Suprapubic skin (tissue), 4 donors: ENCODE data around the gene SYNJ2. TPM values are rescaled to one million over a fixed set of nuclear protein-coding genes. Genes with fewer than 3 reads are reported as not detected.

Experiments
- DNase-seq, 2 donors: peaks; one replicate each; pipeline ENCODE4 v3.0.0-alpha.2; 2019; ENCODE audit warnings: low spot score in 2 of 2
- H3K27ac ChIP-seq: fragments of 200-600 bp; sonication (generic); one replicate; pipeline ENCODE4 v1.5.1; 2019
- H3K27me3 ChIP-seq: fragments of 200-600 bp; sonication (generic); one replicate; pipeline ENCODE4 v1.5.1; 2019
- H3K36me3 ChIP-seq: fragments of 200-600 bp; sonication (generic); one replicate; pipeline ENCODE4 v1.5.1; 2019
- H3K4me1 ChIP-seq: fragments of 200-600 bp; sonication (generic); one replicate; pipeline ENCODE4 v1.5.1; 2019
- H3K4me3 ChIP-seq: fragments of 200-600 bp; sonication (generic); one replicate; pipeline ENCODE4 v1.5.1; 2019; ENCODE audit warnings: mild to moderate bottlenecking
- H3K9me3 ChIP-seq: fragments of 200-600 bp; sonication (generic); one replicate; pipeline ENCODE4 v1.5.1; 2019
- CTCF ChIP-seq, 2 donors: fragments of 200-600 bp in 1 of 2; fragments of 450-650 bp in 1 of 2; sonication (generic) in 1 of 2; IDR thresholded peaks; one replicate each; pipeline ENCODE4 v1.5.1; 2016 to 2019; ENCODE audit warnings: antibody characterized with exemption in 2 of 2, mild to moderate bottlenecking in 1 of 2, moderate library complexity in 1 of 2
- EP300 ChIP-seq: sonication (generic); formaldehyde crosslinking; IDR thresholded peaks from one replicate; pipeline ENCODE4 v1.6.1; 2017; ENCODE audit warnings: antibody characterized with exemption
- POLR2A ChIP-seq, 2 donors: fragments of 450-650 bp; IDR thresholded peaks; one replicate each; pipeline ENCODE4 v1.6.1; 2017; ENCODE audit warnings: antibody characterized with exemption in 2 of 2, mild to moderate bottlenecking in 2 of 2, moderate library complexity in 2 of 2
- POLR2AphosphoS5 ChIP-seq, 3 donors: sonication (generic); formaldehyde crosslinking; IDR thresholded peaks; one replicate each; pipeline ENCODE4 v1.6.1; 2017; ENCODE audit warnings: antibody characterized with exemption in 3 of 3
- WGBS: methylation state at CpG from one replicate; pipeline ENCODE4 v1.1.5; 2018; 5-methylcytosine and 5-hydroxymethylcytosine counted together
- total RNA-seq, 4 donors: library from RNA; depleted of rRNA; stranded (reverse); fragments of >200 nt; gene quantifications; one replicate each; pipeline ENCODE4 v1.1.0, GENCODE V29; 2016

SYNJ2 gene
- total RNA-seq, 4 donors from 2014 or later: 4.3 to 10.7 (median 6.8) TPM

- Histone ChIP-seq H3K36me3 (no peaks in the 10 kb centered on the region), H3K4me3 (peak overlapping the region; percentile 11), H3K27ac (peak overlapping the region; percentile 76), H3K4me1 (peaks cover 29% of the 10 kb centered on the region), H3K27me3 (no peaks in the 10 kb centered on the region), H3K9me3 (no peaks in the 10 kb centered on the region)
- TF ChIP-seq POLR2AphosphoS5 (IDR thresholded peaks at IDR 0.05) (peak in 2 of 3 donors; percentile 53 to 77), CTCF (IDR thresholded peaks at IDR 0.05) (peak; percentile 14 to 43), POLR2A (IDR thresholded peaks at IDR 0.05) (no peak), EP300 (no peak)
- peak; percentile 90 to 94 for DNase-seq
- WGBS: 20% methylated on average over 12 of the region's 21 CpGs
Measured at GRCh38 chr6:158026054-158026900, 44.6 kb downstream of the SYNJ2 start.

- no peak overlapping the region for H3K4me3 ChIP-seq
- H3K4me1 ChIP-seq: peaks cover 36% of the 10 kb centered on the region
- 90% methylated on average over 15 of the region's 23 CpGs for WGBS
- peak overlapping the region; percentile 76 for H3K27ac ChIP-seq
- no peak for DNase-seq
- H3K27me3 ChIP-seq: no peaks in the 10 kb centered on the region
- H3K9me3 ChIP-seq: no peaks in the 10 kb centered on the region
- H3K36me3 ChIP-seq: no peaks in the 10 kb centered on the region
- TF ChIP-seq CTCF (IDR thresholded peaks at IDR 0.05) (no peak), EP300 (no peak), POLR2A (IDR thresholded peaks at IDR 0.05) (no peak), POLR2AphosphoS5 (IDR thresholded peaks at IDR 0.05) (no peak)
Measured at GRCh38 chr6:158026901-158027589, 45.4 kb downstream of the SYNJ2 start.

GRCh38 chr6:158027590-158028285 lies 46.1 kb downstream of the SYNJ2 start:
- Histone ChIP-seq H3K4me1 (peaks cover 43% of the 10 kb centered on the region), H3K36me3 (no peaks in the 10 kb centered on the region), H3K27ac (no peak overlapping the region), H3K9me3 (no peaks in the 10 kb centered on the region), H3K27me3 (no peaks in the 10 kb centered on the region), H3K4me3 (no peak overlapping the region)
- WGBS: 87% methylated on average over 22 of the region's 22 CpGs
- peak in 1 of 2 donors; percentile 65 for DNase-seq
- TF ChIP-seq POLR2AphosphoS5 (IDR thresholded peaks at IDR 0.05) (no peak), POLR2A (IDR thresholded peaks at IDR 0.05) (no peak), CTCF (IDR thresholded peaks at IDR 0.05) (no peak), EP300 (no peak)

GRCh38 chr6:158028421-158028820 lies 46.8 kb downstream of the SYNJ2 start:
- TF ChIP-seq POLR2A (IDR thresholded peaks at IDR 0.05) (no peak), CTCF (IDR thresholded peaks at IDR 0.05) (no peak)
- Histone ChIP-seq H3K27me3 (no peaks in the 10 kb centered on the region), H3K27ac (no peak overlapping the region), H3K4me3 (no peak overlapping the region), H3K36me3 (no peaks in the 10 kb centered on the region), H3K9me3 (no peaks in the 10 kb centered on the region), H3K4me1 (peaks cover 50% of the 10 kb centered on the region)
- DNase-seq: peak in 1 of 2 donors; percentile 65
- 43% methylated on average over 1 of the region's 9 CpGs for WGBS

- H3K4me1 ChIP-seq: peaks cover 50% of the 10 kb centered on the region
- no peaks in the 10 kb centered on the region for H3K9me3 ChIP-seq
- DNase-seq: peak in 1 of 2 donors; percentile 49
- H3K27ac ChIP-seq: no peak overlapping the region
- H3K27me3 ChIP-seq: no peaks in the 10 kb centered on the region
- 92% methylated on average over 8 of the region's 8 CpGs for WGBS
- H3K36me3 ChIP-seq: no peaks in the 10 kb centered on the region
- no peak overlapping the region for H3K4me3 ChIP-seq
- no peak for TF ChIP-seq POLR2A (IDR thresholded peaks at IDR 0.05)
- no peak for TF ChIP-seq CTCF (IDR thresholded peaks at IDR 0.05)
- no peak for TF ChIP-seq POLR2AphosphoS5 (IDR thresholded peaks at IDR 0.05)
- no peak for TF ChIP-seq EP300
Measured at GRCh38 chr6:158028876-158029275, 47.2 kb downstream of the SYNJ2 start.
